WTC11 (cell line): ENCODE results near the gene ADCY10. TPM values are rescaled to one million over a fixed set of nuclear protein-coding genes. Genes with fewer than 3 reads are reported as not detected.

Experiments
- ATAC-seq: fragments of 200-7000 bp; cut with Tn5 transposase; 2 replicates; pipeline ENCODE4 v1.10.0; 2021; ENCODE audit warnings: mild to moderate bottlenecking, moderate library complexity
- CTCF ChIA-PET: fragments of 300-600 bp; sonication (Branson Sonifier 250); formaldehyde crosslinking; loops from one replicate; lab custom pipeline; 2021; ENCODE audit warnings: antibody characterized with exemption; lab: Charles Lee
- POLR2A ChIA-PET: fragments of 350-600 bp; sonication (Branson Sonifier 250); formaldehyde crosslinking; loops from one replicate; lab custom pipeline; 2021; ENCODE audit warnings: antibody characterized with exemption; lab: Charles Lee
- DNase-seq: peaks from one replicate; pipeline ENCODE4 v3.0.0; 2021; ENCODE audit warnings: low spot score
- H3K27ac Mint-ChIP-seq: 2 replicates; pipeline ENCODE4 v1.8.0; 2021; ENCODE audit warnings: mixed read lengths
- H3K27me3 Mint-ChIP-seq: 2 replicates; pipeline ENCODE4 v1.8.0; 2021; ENCODE audit warnings: low read depth, mild to moderate bottlenecking, moderate library complexity, mixed read lengths
- H3K36me3 Mint-ChIP-seq: 2 replicates; pipeline ENCODE4 v1.8.0; 2021; ENCODE audit warnings: mixed read lengths
- H3K4me1 Mint-ChIP-seq: 2 replicates; pipeline ENCODE4 v1.8.0; 2022; ENCODE audit warnings: mixed read lengths
- H3K4me3 Mint-ChIP-seq: 2 replicates; pipeline ENCODE4 v1.8.0; 2021; ENCODE audit warnings: mild to moderate bottlenecking, moderate library complexity, mixed read lengths
- H3K9me3 Mint-ChIP-seq: 2 replicates; pipeline ENCODE4 v1.8.0; 2021; ENCODE audit warnings: mixed read lengths
- ARID4B ChIP-seq: sonication (generic); formaldehyde crosslinking; IDR thresholded peaks from 2 replicates; pipeline ENCODE4 v1.8.0; 2023; ENCODE audit warnings: missing genetic modification reagents, mild to moderate bottlenecking, borderline replicate concordance
- CDX4 ChIP-seq: fragments of 250-450 bp; sonication (Bioruptor Pico); IDR thresholded peaks from 2 replicates; pipeline ENCODE4 v1.9.0; 2021; ENCODE audit warnings: moderate library complexity, mild to moderate bottlenecking, inconsistent platforms, borderline replicate concordance
- EMX1 ChIP-seq: fragments of 250-450 bp; sonication (Bioruptor Pico); IDR thresholded peaks from 2 replicates; pipeline ENCODE4 v1.8.0; 2021; ENCODE audit warnings: mild to moderate bottlenecking
- HMGA2 ChIP-seq: fragments of 250-450 bp; sonication (Bioruptor Pico); IDR thresholded peaks from 2 replicates; pipeline ENCODE4 v1.4.0; 2021; ENCODE audit warnings: mild to moderate bottlenecking, moderate library complexity
- NR2C2 ChIP-seq: sonication (generic); formaldehyde crosslinking; IDR thresholded peaks from 2 replicates; pipeline ENCODE4 v1.8.0; 2022; ENCODE audit warnings: mild to moderate bottlenecking, missing genetic modification reagents
- PRRX2 ChIP-seq: fragments of 250-450 bp; sonication (Bioruptor Pico); IDR thresholded peaks from 2 replicates; pipeline ENCODE4 v1.8.0; 2021; ENCODE audit warnings: mild to moderate bottlenecking
- RORB ChIP-seq: fragments of 250-450 bp; sonication (Bioruptor Pico); IDR thresholded peaks from 2 replicates; pipeline ENCODE4 v1.9.0; 2021; ENCODE audit warnings: mild to moderate bottlenecking
- SMAD4 ChIP-seq: sonication (generic); formaldehyde crosslinking; IDR thresholded peaks from 2 replicates; pipeline ENCODE4 v1.8.0; 2022; ENCODE audit warnings: mild to moderate bottlenecking, missing genetic modification reagents
- SOX15 ChIP-seq: fragments of 250-450 bp; sonication (Bioruptor Pico); IDR thresholded peaks from 2 replicates; pipeline ENCODE4 v1.9.0; 2021; ENCODE audit warnings: mild to moderate bottlenecking
- ZBTB21 ChIP-seq: sonication (generic); formaldehyde crosslinking; IDR thresholded peaks from 2 replicates; pipeline ENCODE4 v1.8.1; 2023; ENCODE audit warnings: mild to moderate bottlenecking, missing genetic modification reagents, borderline replicate concordance
- ZNF121 ChIP-seq: sonication (generic); formaldehyde crosslinking; IDR thresholded peaks from 2 replicates; pipeline ENCODE4 v1.8.0; 2023; ENCODE audit warnings: missing genetic modification reagents
- ZNF423 ChIP-seq: fragments of 250-450 bp; sonication (Bioruptor Pico); IDR thresholded peaks from 2 replicates; pipeline ENCODE4 v2.1.2; 2022; ENCODE audit warnings: mild to moderate bottlenecking, moderate library complexity
- ZNF425 ChIP-seq: fragments of 250-450 bp; sonication (Bioruptor Pico); conservative IDR thresholded peaks from 2 replicates; pipeline ENCODE4 v1.9.0; 2021; ENCODE audit warnings: mild to moderate bottlenecking
- ZNF671 ChIP-seq: fragments of 250-450 bp; sonication (Bioruptor Pico); IDR thresholded peaks from 2 replicates; pipeline ENCODE4 v1.8.0; 2021; ENCODE audit warnings: mild to moderate bottlenecking
- total RNA-seq: library from RNA; stranded (reverse); gene quantifications from 3 replicates; pipeline ENCODE4 v1.2.3, GENCODE V29; 2021
- TF ChIP-seq, protein P1 (sequence below): fragments of 250-450 bp; sonication (Bioruptor Pico); IDR thresholded peaks from 2 replicates; pipeline ENCODE4 v1.8.0; 2021; ENCODE audit warnings: mild to moderate bottlenecking
- TF ChIP-seq, protein P2 (sequence below): sonication (generic); formaldehyde crosslinking; IDR thresholded peaks from 2 replicates; pipeline ENCODE4 v1.8.0; 2023; ENCODE audit warnings: missing genetic modification reagents
- TF ChIP-seq, protein P3 (sequence below): sonication (generic); formaldehyde crosslinking; IDR thresholded peaks from 2 replicates; pipeline ENCODE4 v1.8.1; 2023; ENCODE audit warnings: mild to moderate bottlenecking, missing genetic modification reagents, moderate library complexity
- TF ChIP-seq, protein P4 (sequence below): sonication (generic); formaldehyde crosslinking; IDR thresholded peaks from 2 replicates; pipeline ENCODE4 v1.8.1; 2022; ENCODE audit warnings: mild to moderate bottlenecking, missing genetic modification reagents, moderate library complexity, borderline replicate concordance

ADCY10 gene
- total RNA-seq, 1 experiment from 2014 or later = 0.07 TPM

DNA sequence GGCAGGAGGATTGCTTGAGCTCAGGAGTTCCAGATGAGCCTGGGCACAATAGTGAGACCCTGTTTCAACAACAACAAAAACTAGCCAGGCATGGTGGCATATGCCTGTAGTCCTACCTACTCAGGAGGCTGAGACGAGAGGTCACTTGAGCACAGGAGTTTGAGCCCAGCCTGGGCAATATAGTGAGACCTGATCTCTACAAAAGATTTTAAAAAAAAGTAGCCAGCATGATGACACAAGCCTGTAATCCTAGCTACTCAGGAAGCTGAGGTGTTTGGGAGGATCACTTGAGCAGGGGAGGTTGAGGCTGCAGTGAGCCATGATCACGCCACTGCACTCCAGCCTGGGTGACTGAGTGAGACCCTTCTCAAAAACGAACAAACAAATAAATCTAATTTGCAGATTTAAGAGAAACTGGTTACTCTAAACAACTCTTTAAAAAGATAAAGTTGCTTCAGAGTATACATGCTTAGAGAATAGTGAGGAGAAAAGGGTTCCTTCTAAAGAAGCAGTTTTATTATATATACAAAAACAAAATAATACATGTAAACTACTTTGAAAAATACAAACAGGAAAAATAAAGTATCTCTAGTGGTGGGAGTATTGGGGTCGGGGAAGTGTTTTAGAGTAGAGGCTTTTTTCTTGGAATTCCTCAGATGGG lies 88.4 kb downstream of the ADCY10 start:
- Mint-ChIP-seq H3K27me3 (no peaks in the 10 kb centered on the region), H3K36me3 (no peaks in the 10 kb centered on the region), H3K27ac (no peak overlapping the region), H3K9me3 (no peaks in the 10 kb centered on the region), H3K4me3 (no peak overlapping the region), H3K4me1 (peaks cover 29% of the 10 kb centered on the region)
- ChIA-PET CTCF (interaction anchor here (1.5 kb wide), 1 partner anchor 22 kb away, joined by 4 read pairs; no protein-coding TSS in a partner anchor), POLR2A (no interaction called here)
- DNase-seq = no peak
- TF ChIP-seq SMAD4 (CRISPR knock-in tag) = no peak
- peak; percentile 34; the same call in 1 of the 2 replicates for TF ChIP-seq ZNF121
- no peak for ATAC-seq

DNA sequence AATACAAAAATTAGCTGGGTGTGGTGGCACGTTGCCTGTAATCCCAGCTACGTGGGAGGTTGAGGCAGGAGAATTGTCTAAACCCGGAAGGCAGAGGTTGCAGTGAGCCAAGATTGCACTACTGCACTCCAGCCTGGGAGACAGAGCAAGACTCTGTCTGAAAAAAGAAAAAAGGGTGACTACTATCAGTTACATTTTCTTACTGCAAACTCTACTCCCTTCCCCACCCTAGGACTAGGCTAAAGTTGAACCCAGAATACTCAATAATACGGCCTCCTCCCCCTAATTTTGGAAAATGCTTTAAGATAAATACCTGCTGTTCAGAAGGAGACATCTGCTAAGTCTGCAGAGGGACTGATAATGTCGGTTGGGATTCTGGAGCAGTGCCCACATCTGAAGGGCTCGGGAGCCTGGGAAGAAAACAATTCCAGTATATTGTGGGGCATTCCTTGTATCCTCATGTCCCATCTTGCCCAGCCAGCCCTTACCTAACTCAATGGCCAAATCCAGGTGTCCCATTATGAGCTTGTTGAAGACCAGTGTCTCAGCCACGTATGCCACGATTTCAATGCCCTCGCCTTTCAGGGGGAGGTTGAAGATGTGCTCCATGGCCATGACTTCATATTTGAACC lies 89.7 kb downstream of the ADCY10 start:
- peaks cover 24% of the 10 kb centered on the region for H3K4me1 Mint-ChIP-seq
- ChIA-PET POLR2A (no interaction called here), CTCF (no interaction called here)
- no peak for ATAC-seq
- H3K9me3 Mint-ChIP-seq = no peaks in the 10 kb centered on the region
- H3K36me3 Mint-ChIP-seq = no peaks in the 10 kb centered on the region
- H3K27ac Mint-ChIP-seq = no peak overlapping the region
- no peak for DNase-seq
- no peak overlapping the region for H3K4me3 Mint-ChIP-seq
- peaks cover 2% of the 10 kb centered on the region; the same call in 1 of the 2 replicates for H3K27me3 Mint-ChIP-seq
- TF ChIP-seq, protein P1, sequence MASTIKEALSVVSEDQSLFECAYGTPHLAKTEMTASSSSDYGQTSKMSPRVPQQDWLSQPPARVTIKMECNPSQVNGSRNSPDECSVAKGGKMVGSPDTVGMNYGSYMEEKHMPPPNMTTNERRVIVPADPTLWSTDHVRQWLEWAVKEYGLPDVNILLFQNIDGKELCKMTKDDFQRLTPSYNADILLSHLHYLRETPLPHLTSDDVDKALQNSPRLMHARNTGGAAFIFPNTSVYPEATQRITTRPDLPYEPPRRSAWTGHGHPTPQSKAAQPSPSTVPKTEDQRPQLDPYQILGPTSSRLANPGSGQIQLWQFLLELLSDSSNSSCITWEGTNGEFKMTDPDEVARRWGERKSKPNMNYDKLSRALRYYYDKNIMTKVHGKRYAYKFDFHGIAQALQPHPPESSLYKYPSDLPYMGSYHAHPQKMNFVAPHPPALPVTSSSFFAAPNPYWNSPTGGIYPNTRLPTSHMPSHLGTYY = no peak
- TF ChIP-seq, protein P2, sequence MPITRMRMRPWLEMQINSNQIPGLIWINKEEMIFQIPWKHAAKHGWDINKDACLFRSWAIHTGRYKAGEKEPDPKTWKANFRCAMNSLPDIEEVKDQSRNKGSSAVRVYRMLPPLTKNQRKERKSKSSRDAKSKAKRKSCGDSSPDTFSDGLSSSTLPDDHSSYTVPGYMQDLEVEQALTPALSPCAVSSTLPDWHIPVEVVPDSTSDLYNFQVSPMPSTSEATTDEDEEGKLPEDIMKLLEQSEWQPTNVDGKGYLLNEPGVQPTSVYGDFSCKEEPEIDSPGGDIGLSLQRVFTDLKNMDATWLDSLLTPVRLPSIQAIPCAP = no peak
- TF ChIP-seq CDX4 (no peak), HMGA2 (no peak), ZBTB21 (CRISPR knock-in tag) (no peak), SMAD4 (CRISPR knock-in tag) (no peak), ZNF425 (CRISPR knock-in tag) (no peak), ZNF423 (CRISPR knock-in tag) (no peak), ARID4B (CRISPR knock-in tag) (no peak), ZNF671 (CRISPR knock-in tag) (no peak), NR2C2 (CRISPR knock-in tag) (no peak), RORB (CRISPR knock-in tag) (no peak), EMX1 (no peak), PRRX2 (CRISPR knock-in tag) (no peak), SOX15 (CRISPR knock-in tag) (no peak)
- TF ChIP-seq, protein P3, sequence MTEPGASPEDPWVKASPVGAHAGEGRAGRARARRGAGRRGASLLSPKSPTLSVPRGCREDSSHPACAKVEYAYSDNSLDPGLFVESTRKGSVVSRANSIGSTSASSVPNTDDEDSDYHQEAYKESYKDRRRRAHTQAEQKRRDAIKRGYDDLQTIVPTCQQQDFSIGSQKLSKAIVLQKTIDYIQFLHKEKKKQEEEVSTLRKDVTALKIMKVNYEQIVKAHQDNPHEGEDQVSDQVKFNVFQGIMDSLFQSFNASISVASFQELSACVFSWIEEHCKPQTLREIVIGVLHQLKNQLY (CRISPR knock-in tag) = no peak
- TF ChIP-seq, protein P4, sequence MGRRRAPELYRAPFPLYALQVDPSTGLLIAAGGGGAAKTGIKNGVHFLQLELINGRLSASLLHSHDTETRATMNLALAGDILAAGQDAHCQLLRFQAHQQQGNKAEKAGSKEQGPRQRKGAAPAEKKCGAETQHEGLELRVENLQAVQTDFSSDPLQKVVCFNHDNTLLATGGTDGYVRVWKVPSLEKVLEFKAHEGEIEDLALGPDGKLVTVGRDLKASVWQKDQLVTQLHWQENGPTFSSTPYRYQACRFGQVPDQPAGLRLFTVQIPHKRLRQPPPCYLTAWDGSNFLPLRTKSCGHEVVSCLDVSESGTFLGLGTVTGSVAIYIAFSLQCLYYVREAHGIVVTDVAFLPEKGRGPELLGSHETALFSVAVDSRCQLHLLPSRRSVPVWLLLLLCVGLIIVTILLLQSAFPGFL (CRISPR knock-in tag) = no peak
- TF ChIP-seq, all 79 proteins: peak for 0
